ENCODE results near the gene ETV6.

ETV6 gene

DNA sequence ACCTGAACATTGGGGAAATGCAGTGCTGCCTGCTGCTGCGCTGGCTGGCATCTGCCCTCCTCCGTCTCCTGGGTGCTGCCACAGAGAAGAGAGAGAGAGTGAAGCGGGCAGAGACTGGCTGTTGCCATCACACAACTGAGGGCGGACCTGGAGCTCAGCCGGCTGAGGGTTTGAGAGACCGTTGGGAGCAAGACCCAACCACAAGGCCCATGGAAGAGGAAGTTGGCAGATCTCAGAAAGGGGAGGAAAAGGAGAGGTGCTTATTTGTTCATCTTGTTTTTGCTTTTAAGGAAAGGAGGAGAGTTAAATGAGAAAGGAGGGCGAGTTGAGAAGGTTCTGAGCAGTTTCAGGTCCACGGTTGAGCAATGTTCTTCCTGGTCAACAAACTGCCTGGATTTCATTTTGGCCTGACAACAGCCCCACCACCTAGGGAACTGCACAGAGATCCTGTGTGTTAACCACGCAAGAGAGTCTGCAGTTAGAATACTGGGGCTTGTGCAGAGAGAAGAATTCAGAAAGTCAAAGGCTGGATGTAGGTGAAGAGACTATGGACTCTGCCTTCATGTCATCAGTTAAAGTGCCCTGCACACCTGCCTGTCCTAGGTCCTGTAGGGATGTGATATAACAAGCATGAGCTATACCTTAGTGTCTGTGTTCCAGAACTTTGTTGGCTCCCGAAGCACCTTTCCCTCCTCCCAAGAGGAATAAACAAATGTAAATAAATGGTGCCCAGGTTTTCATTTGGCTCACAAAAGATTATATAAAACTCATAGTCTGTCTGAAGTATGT is 124.6 kb downstream of the ETV6 start:
- DNase-seq (ENCODE audit: low read depth in 2 of 2), result no peak

DNA sequence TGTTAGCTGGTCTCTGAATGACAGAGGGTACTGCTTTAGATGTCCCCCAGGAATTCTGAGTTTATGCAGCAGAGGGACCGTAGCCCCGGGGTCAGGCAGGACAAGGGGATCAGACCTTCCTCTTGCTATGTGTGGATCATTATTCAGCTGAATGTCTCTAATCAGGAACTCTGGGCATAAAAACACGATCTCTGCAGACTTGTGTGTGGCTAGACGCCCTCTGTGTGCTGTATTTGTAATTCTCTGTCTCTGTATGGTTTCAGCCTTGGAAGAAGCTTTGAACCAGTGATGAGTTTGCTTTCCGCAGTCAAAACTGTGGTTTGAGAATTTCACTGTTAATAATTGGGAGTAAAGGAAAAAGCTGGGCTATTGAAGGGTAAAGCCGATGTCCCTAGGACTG is 125.3 kb downstream of the ETV6 start:
- no peak for DNase-seq (ENCODE audit: low read depth in 2 of 2)

DNA sequence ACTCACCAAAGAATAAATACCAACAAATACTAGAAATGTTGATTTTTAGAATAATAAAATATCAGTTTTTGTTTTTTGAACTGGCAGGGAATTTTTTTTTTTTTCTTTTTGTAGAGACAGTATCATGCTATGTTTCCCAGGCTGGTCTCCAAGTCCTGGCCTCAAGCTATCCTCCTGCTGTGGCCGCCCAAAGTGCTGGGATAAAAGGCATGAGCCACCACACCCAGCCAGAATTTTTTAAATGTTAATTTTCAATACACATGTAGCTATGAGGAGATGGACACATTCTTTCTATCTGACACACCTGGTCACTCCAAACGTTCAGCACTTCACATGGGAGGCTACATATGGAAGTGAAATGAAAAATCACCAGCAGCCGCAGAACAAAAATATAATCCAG is 126.8 kb downstream of the ETV6 start:
- DNase-seq (ENCODE audit: low read depth in 2 of 2), result no peak

DNA sequence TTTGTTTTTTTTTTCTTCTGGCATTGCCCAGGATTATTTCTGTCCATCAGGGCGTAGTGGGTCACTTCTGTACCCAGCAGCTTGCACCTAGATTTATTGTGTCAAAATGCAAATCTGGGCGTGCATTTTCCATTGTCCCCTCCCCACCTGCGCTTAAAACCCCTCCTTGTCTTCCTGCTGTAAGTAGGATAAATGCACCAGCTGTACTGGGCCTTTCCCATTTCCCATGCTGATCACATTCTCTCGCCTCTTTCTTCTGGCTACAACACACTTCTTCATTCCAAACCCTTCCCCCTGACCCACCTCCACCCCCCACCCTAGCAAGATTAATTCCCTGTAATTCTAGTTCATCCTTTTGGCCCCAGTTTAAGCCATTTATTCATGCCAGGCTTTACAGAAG is 128.0 kb downstream of the ETV6 start:
- DNase-seq (ENCODE audit: low read depth in 2 of 2), result no peak

DNA sequence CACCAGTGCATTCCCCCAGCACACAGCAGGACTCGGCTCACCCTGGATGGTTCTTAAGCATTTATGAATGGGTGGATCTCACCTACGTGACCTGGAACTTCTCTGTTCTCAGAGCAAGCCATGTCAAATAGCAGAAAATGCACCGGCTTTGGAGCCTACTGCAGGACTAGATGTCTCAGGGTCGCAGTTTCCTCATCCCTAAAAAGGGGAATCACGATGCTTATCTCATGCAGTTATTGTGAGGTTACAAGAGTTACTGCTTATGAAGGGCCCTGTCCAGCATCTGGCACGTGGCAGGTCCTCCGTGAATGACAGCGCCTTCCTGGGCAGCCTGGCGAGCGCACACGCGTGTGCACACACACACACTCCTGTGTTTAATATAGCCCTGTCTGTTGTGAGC is 128.5 kb downstream of the ETV6 start:
- DNase-seq (ENCODE audit: low read depth in 2 of 2), result no peak

DNA sequence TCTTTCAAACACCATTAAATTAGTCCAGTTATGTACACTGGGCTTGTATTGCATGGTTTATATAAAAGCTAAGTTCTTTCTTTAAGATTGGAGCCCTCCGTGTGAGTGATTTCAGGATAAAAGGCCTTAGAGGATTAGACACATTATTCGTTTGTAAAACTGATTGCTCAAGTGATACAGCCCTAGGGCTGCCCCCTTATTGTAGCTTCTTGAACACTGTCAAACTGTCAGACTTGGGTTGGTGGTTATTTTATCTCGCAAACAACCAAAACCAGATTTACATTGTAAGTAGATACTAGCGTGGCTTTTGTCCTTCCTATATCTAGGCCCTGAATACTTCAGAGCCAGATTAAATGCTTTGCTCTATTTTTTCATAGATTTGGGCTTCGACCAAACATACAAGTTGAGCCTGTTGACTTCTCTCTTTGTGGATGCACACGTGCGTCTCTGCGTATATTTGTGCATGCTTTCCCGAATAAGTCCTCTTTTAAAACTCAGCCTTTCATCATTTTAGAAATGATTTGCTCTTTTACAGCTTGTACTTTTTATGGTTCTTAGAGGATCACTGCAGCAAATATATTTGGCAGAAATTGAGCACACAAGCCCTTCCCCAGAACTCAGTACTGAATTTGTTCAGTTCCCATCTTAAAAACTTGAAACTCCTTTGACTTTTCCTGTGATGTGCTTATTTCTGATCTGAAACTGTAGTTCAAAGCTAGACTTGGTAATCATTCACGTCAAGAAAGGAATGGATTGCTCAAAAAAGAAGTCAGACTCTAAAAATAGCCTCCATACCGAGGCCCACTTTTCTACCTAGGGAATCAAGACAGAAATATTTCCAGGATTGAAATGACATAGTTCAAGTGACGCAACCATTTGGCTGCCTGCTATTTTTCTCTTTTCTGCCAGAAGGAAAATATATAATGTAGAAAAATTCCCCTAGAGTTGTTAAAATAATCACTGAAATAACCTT is 129.5 kb downstream of the ETV6 start:
- peak; percentile 65 to 70 for DNase-seq (ENCODE audit: low read depth in 2 of 2)

DNA sequence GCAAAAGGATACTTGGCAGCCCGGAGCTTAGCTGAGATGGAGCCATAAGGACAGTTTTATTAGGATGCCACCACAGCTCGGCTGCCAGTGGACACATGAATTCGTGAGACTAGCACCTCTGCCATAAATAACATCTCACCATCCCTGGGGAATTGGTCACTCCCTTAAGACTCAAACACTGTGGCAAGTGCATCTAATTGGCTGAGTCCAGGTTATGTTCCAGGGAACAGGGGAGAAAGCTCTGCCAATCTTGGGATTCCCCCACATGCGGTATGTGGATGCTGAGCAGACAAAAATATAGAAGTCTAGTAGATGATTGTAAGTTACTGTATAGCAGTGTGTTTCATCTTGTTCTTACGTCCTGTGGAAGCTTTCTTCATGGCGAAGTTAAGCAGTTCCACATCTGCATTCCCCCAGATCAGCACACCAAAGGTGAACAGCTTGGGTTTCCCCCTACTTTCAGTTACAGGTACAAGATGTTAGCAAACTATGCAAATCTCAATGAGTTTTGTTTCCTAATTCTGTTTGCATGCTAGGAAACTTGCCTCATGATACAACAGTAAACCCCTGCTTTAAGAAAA is 131.1 kb downstream of the ETV6 start:
- DNase-seq (ENCODE audit: low read depth in 2 of 2), result no peak

DNA sequence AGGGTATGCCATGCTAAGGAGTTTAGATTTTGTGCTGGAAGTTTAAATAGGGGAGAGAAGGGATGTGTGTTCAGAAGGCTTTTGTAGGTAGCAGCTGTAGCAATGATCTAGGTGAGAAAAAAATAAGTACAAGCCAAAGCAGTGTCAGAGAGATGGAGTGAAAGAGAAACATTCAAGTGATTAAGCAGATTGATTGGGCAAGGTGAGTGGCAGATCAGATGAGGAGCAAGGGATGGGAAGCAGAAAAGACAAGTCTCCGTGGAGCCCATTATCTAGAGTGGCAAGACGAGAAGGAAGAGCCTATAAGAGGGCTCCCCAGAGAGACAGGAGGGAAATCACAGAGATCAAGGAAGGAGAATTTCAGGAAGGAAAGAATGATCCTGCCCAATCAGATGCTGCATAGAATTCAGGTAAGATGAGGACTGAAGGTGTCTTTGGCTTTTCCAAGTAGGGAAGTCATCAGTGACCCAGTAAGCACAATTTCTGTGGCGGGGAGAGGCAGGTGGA is 133.5 kb downstream of the ETV6 start:
- DNase-seq (ENCODE audit: low read depth in 2 of 2), result no peak

DNA sequence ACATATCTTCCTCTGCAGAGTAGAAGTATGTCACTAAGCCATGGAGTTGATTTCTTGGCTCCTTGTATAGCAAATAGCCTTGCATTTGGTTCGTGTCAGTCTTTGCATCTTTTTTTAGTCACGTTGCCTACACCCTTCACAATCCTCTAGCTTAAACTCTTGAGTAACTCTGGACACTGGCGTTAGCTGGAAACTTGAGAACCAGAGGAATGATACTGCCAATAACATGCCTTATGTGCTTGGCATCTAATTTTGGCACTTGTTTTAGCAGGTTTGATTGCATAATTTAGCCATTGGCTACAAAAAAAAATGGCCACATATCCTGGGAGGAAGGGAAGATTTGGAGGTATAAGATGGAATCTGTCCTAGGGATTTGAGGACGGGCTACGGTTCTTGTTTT is 136.2 kb downstream of the ETV6 start:
- no peak for DNase-seq (ENCODE audit: low read depth in 2 of 2)

DNA sequence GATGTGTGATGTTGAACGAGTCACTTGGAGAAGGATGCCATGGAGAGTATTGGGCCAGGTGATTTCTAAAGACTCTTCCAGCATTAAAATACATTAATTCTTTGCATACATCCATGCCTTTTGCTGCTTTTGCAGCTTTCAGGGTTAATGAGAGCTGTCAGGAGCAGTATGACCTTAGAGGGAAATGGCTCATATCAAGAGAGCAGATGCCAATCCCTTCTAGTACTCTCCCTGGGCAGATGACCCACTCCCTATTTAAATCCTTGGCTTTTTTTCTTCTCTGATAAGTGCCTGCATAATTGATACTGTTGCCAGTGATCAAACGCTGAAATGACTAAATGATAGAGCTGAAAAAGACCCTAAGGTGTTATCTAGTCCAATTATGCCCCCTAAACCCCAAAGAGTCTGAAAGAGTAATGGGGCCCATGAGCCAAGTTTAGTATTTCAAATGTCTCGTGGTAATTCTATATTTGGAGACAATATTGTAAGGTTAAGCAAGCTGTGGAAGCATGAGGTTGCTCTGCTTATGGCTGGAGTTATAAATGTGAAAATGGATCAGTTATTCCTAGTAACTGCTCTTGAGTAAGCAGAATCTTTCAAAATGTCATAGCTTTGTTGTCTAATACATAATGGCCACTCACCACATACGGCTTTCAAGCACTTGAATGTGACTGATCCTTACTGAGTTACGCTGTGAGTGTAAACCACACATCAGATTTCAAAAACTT is 137.3 kb downstream of the ETV6 start:
- no peak for DNase-seq (ENCODE audit: low read depth in 2 of 2)

DNA sequence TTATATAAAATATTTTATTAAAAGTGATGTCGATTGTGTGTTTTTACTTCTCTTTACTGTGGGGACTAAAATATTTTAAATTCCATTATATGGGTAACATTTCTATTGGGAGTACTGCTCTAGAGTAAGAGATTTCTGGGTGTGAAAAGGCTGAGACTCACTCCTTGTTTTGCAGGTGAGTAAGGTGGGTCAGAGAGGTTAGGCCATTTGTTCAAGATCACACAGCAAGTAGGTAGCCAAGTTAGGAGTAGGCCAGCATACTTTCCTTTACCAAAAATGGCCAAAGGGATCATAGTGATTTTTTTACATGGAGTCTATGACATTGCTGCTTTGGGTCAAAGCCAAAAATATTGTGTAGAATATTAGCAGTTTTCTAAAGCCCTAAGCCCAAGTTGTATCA is 138.0 kb downstream of the ETV6 start:
- DNase-seq (ENCODE audit: low read depth in 2 of 2), result no peak

DNA sequence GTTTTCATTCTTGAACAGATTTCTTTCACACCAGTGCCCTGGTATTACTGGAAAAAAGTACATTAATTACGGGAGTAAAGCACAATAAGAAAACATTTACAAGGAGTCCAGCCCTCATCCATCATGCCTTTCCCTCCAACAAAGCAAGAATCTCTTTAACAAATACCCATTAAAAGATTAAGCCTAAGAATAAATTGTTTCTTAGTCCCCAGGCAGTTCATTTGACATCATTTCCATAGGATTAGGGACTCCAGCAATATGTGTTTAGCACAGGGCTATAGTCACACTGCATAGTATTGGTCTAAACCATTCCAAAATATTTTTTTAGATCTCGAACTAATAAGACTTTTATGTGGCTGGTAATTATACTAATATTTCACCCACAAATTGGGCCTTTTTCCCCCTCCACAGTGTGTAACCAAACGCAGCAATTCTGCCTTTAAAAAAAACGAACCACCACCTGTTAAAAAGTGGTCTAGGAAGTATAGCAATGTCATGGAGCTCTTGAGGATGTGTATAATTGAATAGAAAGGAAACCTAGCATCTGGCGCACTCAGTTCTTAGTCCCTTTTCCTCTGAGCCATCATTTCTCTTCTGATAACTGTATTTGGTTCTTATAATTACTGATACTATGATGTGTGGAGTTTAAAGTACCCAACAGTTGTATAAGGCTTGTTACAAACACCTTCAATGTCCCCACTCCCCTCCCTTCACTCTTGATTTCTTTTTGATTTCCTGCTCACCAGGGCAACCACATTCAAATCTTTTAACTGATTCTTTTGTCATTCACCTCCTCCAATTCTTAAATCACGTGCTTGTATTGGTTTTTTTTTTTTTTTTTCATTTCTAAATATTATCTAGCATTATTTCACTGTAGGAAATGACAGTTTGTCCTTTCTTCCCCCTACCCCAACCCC is 138.7 kb downstream of the ETV6 start:
- no peak for DNase-seq (ENCODE audit: low read depth in 2 of 2)

DNA sequence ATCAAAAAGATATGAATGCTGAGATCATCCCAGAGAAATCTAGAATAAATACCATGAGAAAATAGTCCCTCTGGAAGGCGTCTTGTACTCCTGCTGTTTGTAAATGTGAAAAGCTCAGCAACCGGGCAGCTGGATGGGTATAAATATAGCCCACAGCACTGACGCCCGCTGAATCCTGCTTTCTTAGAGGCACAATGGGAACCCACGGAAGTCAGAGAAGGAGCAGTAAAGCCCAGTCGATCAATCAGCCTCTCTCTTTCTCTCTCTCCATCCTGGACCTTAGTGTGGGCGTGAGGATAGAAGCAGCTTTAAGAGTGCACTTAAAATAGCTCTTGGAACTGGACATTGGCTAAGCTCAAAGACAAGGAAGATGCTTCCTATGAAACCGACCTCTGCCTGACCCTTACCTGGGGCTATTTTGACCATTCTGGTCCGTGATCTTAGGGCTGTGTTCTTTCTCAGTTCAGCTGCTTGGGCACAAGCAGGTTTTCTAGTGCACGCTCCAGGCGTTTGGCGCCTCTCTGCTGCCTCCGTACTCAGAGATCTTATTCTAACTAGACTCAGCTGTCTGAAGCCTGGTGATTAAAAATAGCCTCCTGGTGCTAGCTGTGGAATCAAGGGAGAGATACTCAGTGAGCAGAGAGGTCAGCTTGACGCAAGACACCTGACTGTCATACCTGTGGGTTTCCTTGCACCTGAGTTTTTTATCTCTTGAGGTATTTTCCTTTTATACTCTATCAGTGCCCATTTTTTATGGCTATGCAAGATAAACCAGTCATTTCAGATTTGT is 144.6 kb downstream of the ETV6 start:
- DNase-seq (ENCODE audit: low read depth in 2 of 2), result no peak

DNA sequence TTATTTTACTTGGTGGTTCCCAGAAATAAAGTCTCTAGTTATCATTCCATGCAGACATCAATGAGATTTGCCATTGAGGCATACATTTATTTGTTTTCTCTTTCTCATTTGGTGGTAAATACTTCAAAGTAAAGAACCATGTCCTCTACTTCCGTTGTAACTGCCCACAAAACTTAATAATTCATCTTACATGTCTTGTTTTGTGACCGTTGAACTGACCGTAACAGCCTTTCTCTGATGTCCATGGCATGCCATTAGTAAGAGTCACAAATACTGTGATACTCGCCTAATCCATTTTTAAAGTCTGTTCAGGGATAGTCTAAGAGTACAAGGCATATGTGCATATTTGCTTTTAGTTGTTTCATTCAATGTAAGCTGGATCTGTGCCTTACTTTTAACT is 145.3 kb downstream of the ETV6 start:
- DNase-seq (ENCODE audit: low read depth in 2 of 2), result no peak

DNA sequence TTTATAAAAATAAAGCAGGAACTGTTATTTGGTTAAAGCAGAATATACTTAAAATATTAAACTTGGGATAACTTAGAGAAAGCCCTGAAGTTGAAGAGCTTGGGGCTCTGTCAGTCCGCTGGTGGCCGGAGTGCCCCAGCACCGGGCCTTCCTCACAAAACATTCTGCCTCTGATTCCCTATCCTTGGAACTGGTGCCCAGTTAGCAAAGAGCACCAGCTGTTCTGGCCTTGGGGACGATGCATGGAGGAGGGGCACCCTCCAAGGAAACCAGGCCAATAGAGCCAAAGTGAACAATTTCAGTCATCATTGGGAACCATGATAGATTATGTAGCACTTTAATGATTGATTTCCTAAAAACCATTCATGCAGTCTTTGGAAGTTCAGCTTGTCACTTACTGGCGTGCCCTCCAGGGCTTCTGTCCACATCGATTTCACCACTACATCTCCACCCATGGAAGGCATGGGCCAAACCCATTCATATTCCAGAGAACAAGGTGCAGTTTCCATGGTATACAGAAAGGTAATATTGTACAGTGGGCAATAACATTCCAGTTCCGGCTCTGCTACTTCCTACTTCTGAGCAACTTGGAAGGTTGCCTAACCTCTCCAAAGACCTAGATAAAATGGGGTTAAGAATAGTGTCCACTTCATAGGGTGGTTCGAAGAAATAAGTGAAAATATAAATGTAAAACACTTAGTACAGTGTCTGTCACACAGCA is 145.9 kb downstream of the ETV6 start:
- no peak for DNase-seq (ENCODE audit: low read depth in 2 of 2)

DNA sequence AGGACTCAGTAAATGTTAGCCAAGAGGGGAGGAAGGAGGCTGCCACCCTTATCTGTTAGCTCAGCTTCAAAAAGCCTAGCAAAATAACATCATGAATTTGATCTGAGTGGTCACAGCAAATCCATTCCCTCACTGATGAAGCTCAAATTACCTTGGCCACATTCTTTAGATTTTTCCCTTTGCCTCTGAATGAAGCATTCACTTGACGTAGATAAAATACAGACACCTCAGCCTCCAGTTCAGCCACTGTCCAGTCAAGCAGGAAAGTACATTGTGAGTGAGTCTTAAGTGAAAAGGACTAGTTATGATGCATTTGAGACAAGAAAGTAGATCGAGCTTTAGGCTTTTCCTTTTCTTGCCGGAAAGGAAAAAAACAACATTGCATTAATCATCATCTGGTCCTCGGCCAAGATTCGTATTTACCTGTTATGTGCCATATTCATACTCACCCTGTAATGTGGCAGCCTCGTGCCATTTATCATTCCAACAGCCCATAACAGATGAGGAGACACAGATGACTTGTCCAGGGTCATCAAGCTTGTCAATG is 146.5 kb downstream of the ETV6 start:
- DNase-seq (ENCODE audit: low read depth in 2 of 2), result peak in 1 of 2 experiments; percentile 20

DNA sequence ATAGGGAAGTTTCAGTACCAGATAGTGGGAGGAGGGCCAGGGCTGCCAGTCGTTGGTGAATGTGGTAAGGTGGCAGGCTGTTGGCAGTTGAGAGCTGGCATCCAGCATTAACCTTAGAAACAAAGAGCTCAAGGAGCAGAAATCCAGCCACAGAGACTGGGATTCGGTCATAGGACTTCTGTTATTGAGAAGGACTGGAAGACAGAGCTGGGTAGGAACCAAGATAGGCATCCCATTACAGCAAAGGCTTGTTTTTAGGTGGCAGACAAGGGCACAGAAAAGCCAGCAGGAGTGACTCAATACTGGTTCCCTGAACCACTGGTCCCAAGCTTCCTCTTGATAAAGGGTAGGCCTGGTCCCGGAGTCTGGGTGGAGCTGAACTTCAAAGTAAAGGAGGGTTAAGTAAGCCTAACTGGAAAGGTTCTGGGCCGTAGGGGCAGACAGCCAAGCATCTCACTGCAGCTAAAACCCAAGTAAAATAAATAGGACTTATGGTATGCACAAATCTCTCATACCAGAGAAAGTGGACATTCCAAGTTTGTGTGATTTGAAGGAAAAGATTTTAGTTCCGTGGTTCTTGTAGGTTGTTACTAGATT is 147.9 kb downstream of the ETV6 start:
- DNase-seq (ENCODE audit: low read depth in 2 of 2), result peak; percentile 90 to 93

DNA sequence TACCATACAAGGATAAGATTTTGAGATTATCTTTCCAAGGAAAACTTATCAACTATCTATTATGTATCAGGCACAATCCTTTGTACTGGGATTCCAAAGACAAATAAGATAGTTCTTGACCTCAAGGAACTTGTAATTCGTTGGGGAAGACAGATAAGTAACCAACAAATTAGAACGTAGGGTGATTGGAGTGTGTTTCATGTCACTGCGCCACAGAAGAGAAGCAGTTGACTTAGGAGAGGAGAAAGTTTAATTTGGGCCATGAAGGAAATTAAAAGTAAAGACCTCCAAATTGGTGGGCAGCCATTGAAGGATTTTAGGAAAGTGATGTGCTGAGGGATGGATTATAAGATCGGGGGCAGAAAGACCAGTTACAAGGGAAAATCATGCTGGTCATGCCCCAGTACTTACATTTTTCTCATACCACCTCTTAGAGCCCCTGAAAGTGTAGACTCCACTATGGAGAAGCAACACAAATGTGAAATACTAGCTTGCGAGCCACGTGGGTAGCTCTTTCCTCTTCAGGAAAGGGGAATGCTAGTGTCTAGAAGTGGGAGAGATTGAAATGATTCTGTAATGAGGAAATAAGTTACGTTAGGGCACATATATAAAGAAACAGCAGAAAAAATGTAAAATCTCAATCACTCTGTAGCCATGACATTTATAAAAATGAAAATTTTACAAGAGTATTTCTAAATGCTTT is 148.7 kb downstream of the ETV6 start:
- no peak for DNase-seq (ENCODE audit: low read depth in 2 of 2)

Data from fibroblast of skin of left quadriceps (primary cell).